ENCODE data around the gene LHX2.

- TF ChIP-seq CTCF (IDR thresholded peaks at IDR 0.05) (no peak), POLR2A (IDR thresholded peaks at IDR 0.05) (no peak)
Observed at GRCh38 chr9:124010303-124010664, 1.3 kb upstream of the LHX2 start.

Data from adrenal gland (tissue), 5 donors.